BLaER1 (cell line): Measurements from ENCODE around the gene EXOC6B.

Experiments
- H3K27ac ChIP-seq: shearing (Covaris generic); formaldehyde crosslinking; 2 replicates; pipeline ENCODE4 v1.8.1; 2022
- H3K27me3 ChIP-seq: shearing (Covaris generic); formaldehyde crosslinking; 2 replicates; pipeline ENCODE4 v1.8.1; 2022
- H3K36me3 ChIP-seq: shearing (Covaris generic); formaldehyde crosslinking; 2 replicates; pipeline ENCODE4 v1.8.1; 2022
- H3K4me1 ChIP-seq: shearing (Covaris generic); formaldehyde crosslinking; 2 replicates; pipeline ENCODE4 v1.8.1; 2022
- H3K4me2 ChIP-seq: shearing (Covaris generic); formaldehyde crosslinking; 2 replicates; pipeline ENCODE4 v1.8.1; 2022
- H3K4me3 ChIP-seq: shearing (Covaris generic); formaldehyde crosslinking; 2 replicates; pipeline ENCODE4 v1.8.1; 2022
- H3K9ac ChIP-seq: shearing (Covaris generic); formaldehyde crosslinking; 2 replicates; pipeline ENCODE4 v1.8.1; 2022
- H3K9me3 ChIP-seq: shearing (Covaris generic); formaldehyde crosslinking; 2 replicates; pipeline ENCODE4 v1.8.1; 2022
- H4K20me1 ChIP-seq: shearing (Covaris generic); formaldehyde crosslinking; 2 replicates; pipeline ENCODE4 v1.8.1; 2022
- Cebpa-rat ChIP-seq: shearing (Covaris generic); IDR thresholded peaks from 2 replicates; pipeline ENCODE4 v1.8.1; 2022

Gene EXOC6B

GRCh38 chr2:72204156-72204785, 621.6 kb downstream of the EXOC6B start:
- no peak overlapping the region for H3K27ac ChIP-seq
- H3K4me2 ChIP-seq = no peak overlapping the region
- no peaks in the 10 kb centered on the region for H4K20me1 ChIP-seq
- H3K27me3 ChIP-seq = no peaks in the 10 kb centered on the region
- no peaks in the 10 kb centered on the region for H3K4me1 ChIP-seq
- no peak overlapping the region for H3K9ac ChIP-seq
- H3K9me3 ChIP-seq = no peaks in the 10 kb centered on the region
- H3K36me3 ChIP-seq = no peaks in the 10 kb centered on the region
- no peak overlapping the region for H3K4me3 ChIP-seq
- no peak for TF ChIP-seq Cebpa-rat

DNA sequence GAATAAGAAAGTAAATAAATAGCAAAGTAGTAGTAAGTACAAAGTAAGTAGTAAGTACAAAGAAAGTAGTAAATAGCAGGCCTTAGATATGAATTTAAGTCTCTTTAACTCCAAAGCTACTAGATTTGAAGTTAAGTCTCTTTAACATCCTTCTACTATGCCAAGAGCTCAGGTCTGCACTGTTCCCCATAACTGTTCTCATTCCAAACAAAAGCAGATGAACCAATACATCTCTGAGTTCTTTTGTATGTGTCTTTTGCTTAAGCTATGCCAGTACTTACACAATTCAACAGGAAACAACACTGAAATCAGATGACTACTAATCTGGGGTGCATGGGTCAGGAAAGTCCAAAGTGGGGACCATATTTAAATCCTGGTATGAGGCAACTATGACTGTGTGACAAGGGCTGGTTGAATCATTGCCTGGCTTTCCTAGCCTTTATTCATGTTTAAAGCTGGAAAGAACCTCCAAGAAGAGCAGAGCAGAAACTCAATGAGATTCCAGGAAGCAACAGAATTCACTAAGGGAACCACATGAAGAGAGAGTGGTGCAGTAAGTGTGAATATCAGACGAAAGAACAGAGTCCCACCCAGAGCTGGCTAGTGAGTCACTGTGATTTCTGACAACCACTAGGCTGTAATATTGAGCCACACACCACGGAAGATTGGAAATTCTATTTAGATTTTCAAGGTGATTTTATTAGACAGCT, 627.1 kb downstream of the EXOC6B start:
- H3K4me1 ChIP-seq = no peaks in the 10 kb centered on the region
- no peaks in the 10 kb centered on the region for H3K9me3 ChIP-seq
- TF ChIP-seq Cebpa-rat = no peak
- no peak overlapping the region for H3K9ac ChIP-seq
- no peaks in the 10 kb centered on the region for H4K20me1 ChIP-seq
- no peak overlapping the region for H3K4me2 ChIP-seq
- H3K36me3 ChIP-seq = no peaks in the 10 kb centered on the region
- no peaks in the 10 kb centered on the region for H3K27me3 ChIP-seq
- H3K27ac ChIP-seq = no peak overlapping the region
- no peak overlapping the region for H3K4me3 ChIP-seq

- H3K27me3 ChIP-seq = no peaks in the 10 kb centered on the region
- H3K4me3 ChIP-seq = no peak overlapping the region
- H3K9me3 ChIP-seq = no peaks in the 10 kb centered on the region
- no peaks in the 10 kb centered on the region for H3K4me1 ChIP-seq
- H3K27ac ChIP-seq = no peak overlapping the region
- H3K4me2 ChIP-seq = no peak overlapping the region
- H3K36me3 ChIP-seq = no peaks in the 10 kb centered on the region
- no peak for TF ChIP-seq Cebpa-rat
- H3K9ac ChIP-seq = no peak overlapping the region
- no peaks in the 10 kb centered on the region for H4K20me1 ChIP-seq
Measured at GRCh38 chr2:72193723-72194122, 632.1 kb downstream of the EXOC6B start.

DNA sequence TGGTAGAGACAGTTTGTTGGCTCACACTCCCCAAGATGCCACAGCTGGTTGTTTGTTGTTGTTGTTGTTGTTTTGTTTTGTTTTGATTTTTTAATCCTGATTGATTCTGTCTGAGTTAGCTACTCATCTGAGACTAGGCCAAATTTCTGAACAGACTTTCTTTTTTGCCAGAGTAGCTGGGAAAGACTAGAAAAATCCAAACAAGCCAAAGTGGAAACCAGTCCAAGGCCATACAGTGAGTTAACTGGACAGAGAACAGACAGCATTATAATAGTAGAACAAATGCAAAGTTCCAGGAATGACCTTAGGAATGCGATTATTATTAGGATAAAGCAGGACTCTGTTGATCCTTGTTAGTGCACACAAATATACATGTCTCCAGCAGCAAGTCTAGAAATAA, 634.4 kb downstream of the EXOC6B start:
- Histone ChIP-seq H3K4me1 (no peaks in the 10 kb centered on the region), H3K4me2 (no peak overlapping the region), H3K27me3 (no peaks in the 10 kb centered on the region), H3K4me3 (no peak overlapping the region), H3K36me3 (0 out of 2 replicates have a peak, but pooled peaks cover 6% of the 10 kb centered on the region), H3K9me3 (peaks cover 18% of the 10 kb centered on the region), H3K9ac (no peak overlapping the region), H4K20me1 (no peaks in the 10 kb centered on the region), H3K27ac (no peak overlapping the region)
- no peak for TF ChIP-seq Cebpa-rat

- no peak for TF ChIP-seq Cebpa-rat
- Histone ChIP-seq H4K20me1 (no peaks in the 10 kb centered on the region), H3K9me3 (peaks cover 18% of the 10 kb centered on the region), H3K4me3 (no peak overlapping the region), H3K9ac (no peak overlapping the region), H3K27me3 (no peaks in the 10 kb centered on the region), H3K36me3 (0 out of 2 replicates have a peak, but pooled peaks cover 6% of the 10 kb centered on the region), H3K4me1 (no peaks in the 10 kb centered on the region), H3K27ac (no peak overlapping the region), H3K4me2 (no peak overlapping the region)
Measured at GRCh38 chr2:72185206-72185605, 640.6 kb downstream of the EXOC6B start.

DNA sequence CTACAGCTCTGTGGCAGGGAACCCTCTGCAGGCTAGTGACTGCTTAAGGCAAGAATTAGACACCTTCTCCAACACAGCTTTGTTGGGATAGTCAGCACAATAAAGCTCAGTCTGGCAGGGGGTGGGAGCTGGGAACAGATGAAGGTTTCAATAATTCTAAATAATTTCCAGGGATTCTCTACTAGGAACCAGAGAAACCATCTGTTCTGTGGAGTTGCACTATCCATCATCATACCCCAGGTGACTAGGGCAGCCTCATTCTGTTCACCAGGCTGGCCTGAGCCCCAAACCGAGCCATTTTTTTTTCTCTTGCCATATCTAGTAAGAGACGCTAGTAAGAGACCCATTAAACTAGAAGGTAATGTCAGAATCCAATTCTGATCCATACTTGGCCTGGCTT, 642.4 kb downstream of the EXOC6B start:
- Histone ChIP-seq H3K4me3 (no peak overlapping the region), H4K20me1 (no peaks in the 10 kb centered on the region), H3K27me3 (no peaks in the 10 kb centered on the region), H3K9ac (no peak overlapping the region), H3K9me3 (peaks cover 18% of the 10 kb centered on the region), H3K4me1 (no peaks in the 10 kb centered on the region), H3K27ac (no peak overlapping the region), H3K36me3 (0 out of 2 replicates have a peak, but pooled peaks cover 6% of the 10 kb centered on the region), H3K4me2 (no peak overlapping the region)
- TF ChIP-seq Cebpa-rat = no peak

DNA sequence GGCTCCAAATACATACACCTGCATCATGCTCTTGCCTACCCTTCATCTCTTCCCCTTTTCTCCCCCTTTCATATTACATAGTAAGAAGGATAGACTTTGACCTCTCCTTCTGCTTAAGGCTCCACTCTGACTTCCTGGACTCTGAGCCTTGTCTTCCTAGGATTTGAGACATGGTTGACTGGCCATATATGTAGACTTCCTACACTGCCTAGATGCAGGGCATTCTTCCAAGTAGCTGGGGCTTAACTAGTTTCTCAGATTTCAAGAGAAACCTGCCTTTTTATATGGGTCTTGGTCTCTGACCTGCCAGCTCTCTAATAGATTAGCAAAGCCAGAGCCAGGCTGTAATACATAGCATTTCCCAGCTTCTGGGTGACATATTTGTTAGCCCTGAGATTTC, 642.8 kb downstream of the EXOC6B start:
- no peaks in the 10 kb centered on the region for H4K20me1 ChIP-seq
- H3K4me1 ChIP-seq = no peaks in the 10 kb centered on the region
- no peak overlapping the region for H3K4me2 ChIP-seq
- H3K9ac ChIP-seq = no peak overlapping the region
- 0 out of 2 replicates have a peak, but pooled peaks cover 6% of the 10 kb centered on the region for H3K36me3 ChIP-seq
- H3K27ac ChIP-seq = no peak overlapping the region
- TF ChIP-seq Cebpa-rat = no peak
- peaks cover 14% of the 10 kb centered on the region for H3K9me3 ChIP-seq
- no peaks in the 10 kb centered on the region for H3K27me3 ChIP-seq
- H3K4me3 ChIP-seq = no peak overlapping the region

DNA sequence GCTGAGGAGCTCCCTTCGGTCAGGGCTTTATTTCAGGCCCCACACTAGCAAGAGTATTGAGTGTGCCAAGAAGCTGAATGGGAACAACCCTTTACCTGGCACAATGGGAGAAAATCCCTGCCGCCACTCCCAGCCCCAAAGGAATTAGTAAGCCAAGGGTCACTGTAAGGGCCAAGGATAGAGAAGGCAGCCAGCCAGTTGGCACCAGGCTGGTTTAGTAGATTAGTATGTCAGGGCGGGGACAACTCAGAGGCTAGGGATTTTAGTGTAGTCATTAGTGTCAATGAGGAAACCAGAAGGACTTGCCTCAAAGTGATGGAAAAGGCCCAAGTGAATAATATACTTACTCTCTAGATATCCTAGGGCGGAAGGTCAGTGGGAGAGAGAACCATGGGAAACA, 643.3 kb downstream of the EXOC6B start:
- no peaks in the 10 kb centered on the region for H3K4me1 ChIP-seq
- H3K4me2 ChIP-seq = no peak overlapping the region
- H4K20me1 ChIP-seq = no peaks in the 10 kb centered on the region
- peaks cover 10% of the 10 kb centered on the region for H3K9me3 ChIP-seq
- no peak overlapping the region for H3K9ac ChIP-seq
- H3K27me3 ChIP-seq = no peaks in the 10 kb centered on the region
- H3K36me3 ChIP-seq = 0 out of 2 replicates have a peak, but pooled peaks cover 1% of the 10 kb centered on the region
- no peak overlapping the region for H3K27ac ChIP-seq
- no peak for TF ChIP-seq Cebpa-rat
- H3K4me3 ChIP-seq = no peak overlapping the region

- no peak for TF ChIP-seq Cebpa-rat
- H3K27me3 ChIP-seq = no peaks in the 10 kb centered on the region
- H3K4me1 ChIP-seq = no peaks in the 10 kb centered on the region
- H3K4me3 ChIP-seq = no peak overlapping the region
- H3K9me3 ChIP-seq = peaks cover under 1% of the 10 kb centered on the region; the same call in 1 of the 2 replicates
- no peaks in the 10 kb centered on the region for H4K20me1 ChIP-seq
- no peak overlapping the region for H3K4me2 ChIP-seq
- H3K36me3 ChIP-seq = no peaks in the 10 kb centered on the region
- H3K27ac ChIP-seq = no peak overlapping the region
- H3K9ac ChIP-seq = no peak overlapping the region
Measured at GRCh38 chr2:72181616-72182015, 644.2 kb downstream of the EXOC6B start.

DNA sequence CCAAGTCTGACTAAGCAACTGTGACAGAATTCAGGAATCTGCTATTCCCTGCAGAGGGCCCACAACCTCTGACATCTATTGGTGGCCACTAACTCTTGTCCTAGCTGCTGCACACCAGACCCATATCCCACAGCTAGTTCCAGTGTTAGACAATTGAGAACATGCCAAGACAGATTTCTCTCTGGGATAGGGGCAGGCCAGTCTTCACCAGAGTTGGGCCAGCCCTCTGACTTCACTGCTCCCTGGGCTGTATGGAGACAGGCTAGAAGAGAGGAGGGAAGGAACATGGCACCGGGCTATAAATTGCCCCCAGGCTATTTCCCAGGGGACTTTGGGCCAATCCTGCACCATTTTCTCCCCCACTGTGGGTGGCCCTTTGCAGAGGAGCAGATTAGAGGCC, 645.5 kb downstream of the EXOC6B start:
- no peaks in the 10 kb centered on the region for H3K4me1 ChIP-seq
- no peaks in the 10 kb centered on the region for H3K36me3 ChIP-seq
- no peak overlapping the region for H3K9ac ChIP-seq
- no peaks in the 10 kb centered on the region for H3K9me3 ChIP-seq
- no peak overlapping the region for H3K27ac ChIP-seq
- no peaks in the 10 kb centered on the region for H3K27me3 ChIP-seq
- no peak overlapping the region for H3K4me2 ChIP-seq
- TF ChIP-seq Cebpa-rat = no peak
- H3K4me3 ChIP-seq = no peak overlapping the region
- H4K20me1 ChIP-seq = no peaks in the 10 kb centered on the region
